Immature natural killer cell (primary cell): ENCODE results near the gene UTP4. TPM values are rescaled to one million over a fixed set of nuclear protein-coding genes. Genes with fewer than 3 reads are reported as not detected.
A peak's percentile ranks its signal among the peaks of the same experiment; 100 is the strongest.

Experiments used
- DNase-seq, 3 donors: peaks; one replicate each; pipeline ENCODE4 v3.0.0; 2022; ENCODE audit warnings: mixed read lengths in 1 of 3
- H3K27ac Mint-ChIP-seq, 6 donors: one replicate each; pipeline ENCODE4 v1.8.0; 2020; ENCODE audit warnings: mixed read lengths in 6 of 6, mild to moderate bottlenecking in 5 of 6, inconsistent platforms in 4 of 6, moderate library complexity in 3 of 6
- H3K27me3 Mint-ChIP-seq, 3 donors: one replicate each; pipeline ENCODE4 v1.8.0; 2020 to 2021; ENCODE audit warnings: low read depth in 3 of 3, mild to moderate bottlenecking in 3 of 3, mixed read lengths in 3 of 3, moderate library complexity in 3 of 3, inconsistent platforms in 1 of 3
- H3K36me3 Mint-ChIP-seq, 3 donors: one replicate each; pipeline ENCODE4 v1.8.0; 2020; ENCODE audit warnings: mixed read lengths in 3 of 3, inconsistent platforms in 2 of 3, mild to moderate bottlenecking in 2 of 3
- H3K4me1 Mint-ChIP-seq, 2 donors: one replicate each; pipeline ENCODE4 v1.8.0; 2020; ENCODE audit warnings: inconsistent platforms in 2 of 2, mild to moderate bottlenecking in 2 of 2, mixed read lengths in 2 of 2, moderate library complexity in 1 of 2
- H3K4me3 Mint-ChIP-seq, 5 donors: one replicate each; pipeline ENCODE4 v1.8.0; 2020; ENCODE audit warnings: mild to moderate bottlenecking in 5 of 5, mixed read lengths in 5 of 5, inconsistent platforms in 3 of 5, moderate library complexity in 3 of 5
- H3K9me3 Mint-ChIP-seq, 6 donors: one replicate each; pipeline ENCODE4 v1.8.0; 2020; ENCODE audit warnings: mild to moderate bottlenecking in 6 of 6, mixed read lengths in 6 of 6, inconsistent platforms in 4 of 6, moderate library complexity in 3 of 6
- polyA plus RNA-seq, 3 donors: library from polyadenylated mRNA; unstranded; fragments of 300-500 nt; fragmentation: Illumina TruSeq; gene quantifications; one replicate each; pipeline ENCODE4 v1.2.3, GENCODE V29; 2021

Gene UTP4
- polyA plus RNA-seq, 3 donors from 2014 or later, result 38.8 to 69.1 (median 50.4) TPM

DNA sequence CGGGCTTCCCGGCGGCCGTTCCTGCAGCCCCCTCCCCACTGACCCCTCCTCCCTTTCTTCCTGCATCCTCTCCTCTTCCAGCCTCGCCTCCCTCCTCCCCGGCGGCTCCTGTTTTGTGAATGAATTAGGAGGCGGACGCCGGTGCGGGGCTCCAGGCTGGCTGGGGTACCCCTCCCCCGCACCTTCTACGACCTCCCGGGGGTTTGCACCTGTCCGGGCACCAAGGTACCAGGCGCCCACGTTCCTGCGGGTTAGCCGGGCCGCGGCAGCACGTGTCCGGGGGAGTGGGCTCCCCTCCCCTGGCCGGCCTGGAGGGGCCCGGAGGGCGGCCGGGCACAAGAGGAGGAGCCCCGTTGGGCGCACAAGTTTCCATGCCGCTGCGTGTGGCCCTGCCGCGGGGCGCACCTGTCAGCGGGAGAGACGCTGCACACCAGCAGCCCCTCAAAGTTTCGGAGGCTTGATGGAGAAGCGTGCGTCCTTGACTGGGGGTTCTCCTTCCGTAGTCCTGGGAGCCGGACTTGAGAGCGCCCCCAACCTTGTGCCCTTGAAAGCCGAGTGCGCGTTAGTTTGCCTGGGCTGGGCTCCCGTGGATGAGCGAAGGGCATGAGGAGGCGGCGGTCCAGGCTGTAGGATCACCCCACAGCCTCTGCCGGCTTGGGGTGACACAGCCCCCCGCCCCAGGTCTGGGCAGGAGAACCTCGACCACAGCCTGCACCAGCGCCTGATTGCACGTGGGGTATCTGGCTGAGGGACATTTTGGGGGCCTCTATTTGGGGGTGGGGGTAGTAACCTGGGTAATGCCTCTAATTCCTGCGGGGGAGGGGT lies 25.7 kb upstream of the UTP4 start:
- H3K27ac Mint-ChIP-seq, result no peak overlapping the region
- H3K9me3 Mint-ChIP-seq, result peaks cover 0 to 3% (median 0%) of the 10 kb centered on the region in 6 donors
- no peak for DNase-seq
- H3K4me3 Mint-ChIP-seq, result peak overlapping the region; percentile 40 to 63 (median 55)
- H3K36me3 Mint-ChIP-seq, result peaks cover 4 to 16% (median 10%) of the 10 kb centered on the region in 3 donors
- H3K4me1 Mint-ChIP-seq, result peaks cover 12 to 18% of the 10 kb centered on the region in 2 donors
- peaks cover 9 to 19% (median 18%) of the 10 kb centered on the region in 3 donors for H3K27me3 Mint-ChIP-seq

DNA sequence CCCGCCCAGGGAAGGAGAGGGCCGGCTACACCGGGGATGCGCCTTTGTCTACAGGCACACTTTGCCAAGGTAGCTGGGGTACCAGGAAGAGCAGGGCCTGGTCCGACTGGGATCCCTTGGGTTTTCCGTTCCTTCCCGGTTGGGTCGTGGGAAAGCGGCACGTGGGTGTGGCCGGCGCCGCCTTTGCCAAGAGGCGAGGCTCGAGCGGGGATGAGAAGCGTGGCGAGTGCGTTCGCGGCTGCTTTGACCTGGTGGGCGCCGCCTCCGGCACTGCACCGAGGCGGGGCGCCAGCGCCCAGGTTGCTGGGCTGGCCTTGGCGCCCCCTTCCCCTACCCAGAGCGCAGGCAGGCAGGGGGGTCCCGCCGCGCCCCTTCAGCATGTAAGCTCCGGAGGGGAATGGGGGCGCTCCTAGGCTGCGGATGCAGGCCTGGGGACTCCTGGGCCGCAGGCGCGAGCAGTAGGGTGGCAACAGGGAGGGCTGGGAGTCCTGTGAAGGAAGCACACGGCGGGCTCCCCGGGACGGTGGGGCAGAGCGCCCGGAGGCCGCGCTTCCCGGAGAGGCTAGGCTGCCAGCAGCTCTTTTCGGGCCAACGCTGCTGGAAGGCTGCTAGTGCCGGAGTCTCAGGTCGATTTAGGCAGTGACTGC lies 25.0 kb upstream of the UTP4 start:
- Mint-ChIP-seq H3K36me3 (peaks cover 4 to 16% (median 10%) of the 10 kb centered on the region in 3 donors), H3K4me1 (peaks cover 12 to 18% of the 10 kb centered on the region in 2 donors), H3K27me3 (peaks cover 9 to 22% (median 16%) of the 10 kb centered on the region in 3 donors), H3K27ac (no peak overlapping the region), H3K4me3 (peak overlapping the region; percentile 45 to 63 (median 57)), H3K9me3 (peaks cover 0 to 3% (median 0%) of the 10 kb centered on the region in 6 donors)
- no peak for DNase-seq

DNA sequence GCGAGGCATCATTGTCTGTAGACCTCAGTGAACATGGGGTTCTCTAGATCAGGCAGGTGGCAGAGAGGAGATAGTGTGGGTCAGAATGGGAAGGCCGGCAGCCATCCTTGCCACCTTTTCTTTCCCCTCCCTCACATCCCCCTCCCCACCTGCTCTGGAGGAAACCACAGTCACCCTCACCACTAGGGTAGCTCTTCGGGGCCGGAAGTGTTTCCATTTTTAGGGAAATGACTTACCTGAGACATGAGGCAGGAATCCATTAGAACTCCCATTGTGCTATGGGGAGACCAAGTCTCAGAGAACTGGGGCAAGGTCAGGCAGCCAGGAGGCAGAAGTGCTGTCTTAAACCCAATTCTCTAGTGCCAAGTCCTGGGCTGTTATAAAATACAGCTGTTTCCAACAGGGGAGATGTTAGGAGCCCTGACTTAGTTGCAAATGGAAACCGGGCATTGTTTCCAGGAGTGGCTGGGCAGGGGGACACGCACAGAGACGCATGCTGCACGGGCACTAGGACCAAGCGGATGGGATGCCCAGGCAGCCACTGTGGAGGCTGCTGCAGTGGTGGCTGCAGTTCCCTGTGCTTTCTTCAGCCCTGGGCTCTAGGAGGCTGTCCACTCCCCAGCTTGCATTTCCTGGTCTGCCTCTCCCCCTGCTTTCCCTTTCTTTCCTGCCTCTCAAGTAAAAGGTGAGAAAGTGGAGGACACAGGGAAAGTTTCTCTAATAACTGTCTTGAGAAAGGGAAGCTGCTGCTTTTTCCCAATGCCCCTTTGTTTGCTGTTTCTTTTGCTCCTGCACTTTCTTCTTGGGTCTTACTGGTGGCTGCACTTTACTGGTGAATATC lies 24.2 kb upstream of the UTP4 start:
- H3K4me1 Mint-ChIP-seq, result peaks cover 12 to 18% of the 10 kb centered on the region in 2 donors
- peak overlapping the region in 4 of 5 donors; percentile 35 to 57 (median 50) for H3K4me3 Mint-ChIP-seq
- H3K27ac Mint-ChIP-seq, result no peak overlapping the region
- H3K36me3 Mint-ChIP-seq, result peaks cover 4 to 16% (median 10%) of the 10 kb centered on the region in 3 donors
- peaks cover 0 to 3% (median 0%) of the 10 kb centered on the region in 6 donors for H3K9me3 Mint-ChIP-seq
- H3K27me3 Mint-ChIP-seq, result peaks cover 7 to 22% (median 16%) of the 10 kb centered on the region in 3 donors
- no peak for DNase-seq

DNA sequence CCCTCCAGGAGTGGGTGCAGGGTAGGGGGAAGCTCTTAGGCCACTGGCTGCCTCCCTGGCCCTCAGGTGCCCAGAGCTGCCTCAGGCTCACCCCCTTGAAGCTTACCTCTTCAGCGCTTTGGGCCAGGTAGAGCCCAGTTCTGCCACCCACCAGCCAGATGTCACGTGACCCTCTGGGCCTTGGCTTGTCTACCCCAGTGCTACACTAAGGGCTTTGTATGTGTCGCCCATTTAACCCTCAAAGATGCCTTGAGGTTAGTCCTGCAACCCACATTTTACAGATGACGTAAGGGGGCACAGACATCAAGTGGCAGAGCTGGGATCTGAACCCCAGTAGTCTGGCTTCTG lies 23.6 kb upstream of the UTP4 start:
- Mint-ChIP-seq H3K27ac (no peak overlapping the region), H3K4me3 (peak overlapping the region in 1 of 5 donors; percentile 20), H3K27me3 (peaks cover 7 to 22% (median 11%) of the 10 kb centered on the region in 3 donors), H3K9me3 (peaks cover 0 to 1% (median 0%) of the 10 kb centered on the region in 6 donors), H3K4me1 (peaks cover 12 to 18% of the 10 kb centered on the region in 2 donors), H3K36me3 (peaks cover 4 to 16% (median 10%) of the 10 kb centered on the region in 3 donors)
- DNase-seq, result no peak

DNA sequence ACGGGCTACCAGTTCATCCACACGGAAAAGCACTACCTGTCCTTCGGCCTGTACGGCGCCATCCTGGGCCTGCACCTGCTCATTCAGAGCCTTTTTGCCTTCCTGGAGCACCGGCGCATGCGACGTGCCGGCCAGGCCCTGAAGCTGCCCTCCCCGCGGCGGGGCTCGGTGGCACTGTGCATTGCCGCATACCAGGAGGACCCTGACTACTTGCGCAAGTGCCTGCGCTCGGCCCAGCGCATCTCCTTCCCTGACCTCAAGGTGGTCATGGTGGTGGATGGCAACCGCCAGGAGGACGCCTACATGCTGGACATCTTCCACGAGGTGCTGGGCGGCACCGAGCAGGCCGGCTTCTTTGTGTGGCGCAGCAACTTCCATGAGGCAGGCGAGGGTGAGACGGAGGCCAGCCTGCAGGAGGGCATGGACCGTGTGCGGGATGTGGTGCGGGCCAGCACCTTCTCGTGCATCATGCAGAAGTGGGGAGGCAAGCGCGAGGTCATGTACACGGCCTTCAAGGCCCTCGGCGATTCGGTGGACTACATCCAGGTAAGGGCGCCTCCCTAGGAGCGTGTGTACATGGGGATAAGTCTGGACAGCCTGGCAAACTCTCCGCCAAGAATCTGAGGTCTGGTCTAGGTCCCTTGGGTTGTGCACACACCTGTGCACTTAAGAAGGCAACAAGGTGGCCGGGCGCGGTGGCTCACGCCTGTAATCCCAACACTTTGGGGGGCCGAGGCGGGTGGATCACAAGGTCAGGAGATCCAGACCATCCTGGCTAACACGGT lies 22.8 kb upstream of the UTP4 start:
- Mint-ChIP-seq H3K9me3 (peaks cover 0 to under 1% (median 0%) of the 10 kb centered on the region in 6 donors), H3K4me1 (peaks cover 15 to 17% of the 10 kb centered on the region in 2 donors), H3K27me3 (peaks cover 6 to 21% (median 8%) of the 10 kb centered on the region in 3 donors), H3K36me3 (peaks cover 5 to 16% (median 12%) of the 10 kb centered on the region in 3 donors), H3K4me3 (no peak overlapping the region), H3K27ac (no peak overlapping the region)
- DNase-seq, result no peak

DNA sequence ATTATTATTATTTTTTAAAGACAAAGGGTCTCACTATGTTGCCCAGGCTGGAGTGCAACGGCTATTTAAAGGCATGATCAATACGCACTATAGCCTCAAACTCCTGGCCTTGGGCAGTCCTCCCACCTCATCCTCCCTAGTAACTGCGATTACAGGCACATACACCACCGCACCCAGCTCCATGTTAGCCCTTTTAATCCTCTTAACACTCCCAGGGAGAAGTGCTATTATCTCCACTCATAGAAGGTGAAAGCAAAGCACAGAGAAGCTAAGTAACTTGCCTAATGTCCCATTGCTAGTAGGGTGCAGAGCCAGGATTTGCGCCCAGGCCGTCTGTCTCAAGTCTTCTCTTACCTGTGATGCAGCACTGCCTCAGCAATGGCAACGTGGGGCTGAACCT lies 22.0 kb upstream of the UTP4 start:
- peaks cover 13 to 16% of the 10 kb centered on the region in 2 donors for H3K4me1 Mint-ChIP-seq
- no peak for DNase-seq
- H3K4me3 Mint-ChIP-seq, result no peak overlapping the region
- peak overlapping the region in 1 of 6 donors; percentile 40 for H3K27ac Mint-ChIP-seq
- H3K36me3 Mint-ChIP-seq, result peaks cover 8 to 15% (median 14%) of the 10 kb centered on the region in 3 donors
- no peaks in the 10 kb centered on the region for H3K9me3 Mint-ChIP-seq
- peaks cover 6 to 18% (median 7%) of the 10 kb centered on the region in 3 donors for H3K27me3 Mint-ChIP-seq

DNA sequence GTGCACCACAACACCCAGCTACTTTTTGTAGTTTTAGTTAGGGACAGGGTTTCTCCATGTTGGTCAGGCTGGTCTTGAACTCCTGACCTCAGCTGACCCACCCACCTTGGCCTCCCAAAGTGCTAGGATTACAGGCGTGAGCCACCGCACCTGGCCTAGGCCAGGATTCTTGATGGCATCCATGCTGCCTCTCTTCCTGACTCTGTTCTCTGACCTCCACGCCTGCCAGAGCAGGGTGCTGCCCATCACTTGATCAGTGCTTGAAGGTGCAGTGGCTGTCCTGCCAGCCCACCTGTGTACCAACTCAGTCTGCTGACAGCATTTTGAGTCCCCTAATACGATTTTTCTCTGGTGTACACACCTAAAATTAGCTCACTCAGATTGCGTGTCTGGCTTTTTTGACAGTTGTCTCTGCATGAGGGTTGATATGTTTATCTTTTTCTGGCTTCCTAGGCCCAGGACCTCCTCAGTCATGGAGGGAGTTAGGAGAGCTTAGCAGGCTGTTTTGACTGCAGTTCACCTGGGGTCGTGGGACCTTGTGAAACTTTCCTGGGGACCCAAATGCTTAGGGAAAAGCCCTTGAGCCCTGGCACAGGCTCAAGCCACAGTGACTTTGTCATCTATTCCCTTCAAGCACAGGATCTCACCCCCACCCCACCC lies 21.1 kb upstream of the UTP4 start:
- H3K9me3 Mint-ChIP-seq, result no peaks in the 10 kb centered on the region
- peaks cover 3 to 16% (median 4%) of the 10 kb centered on the region in 3 donors for H3K27me3 Mint-ChIP-seq
- peaks cover 9 to 12% of the 10 kb centered on the region in 2 donors for H3K4me1 Mint-ChIP-seq
- H3K36me3 Mint-ChIP-seq, result peaks cover 8 to 18% (median 12%) of the 10 kb centered on the region in 3 donors
- H3K27ac Mint-ChIP-seq, result no peak overlapping the region
- DNase-seq, result no peak
- H3K4me3 Mint-ChIP-seq, result no peak overlapping the region

DNA sequence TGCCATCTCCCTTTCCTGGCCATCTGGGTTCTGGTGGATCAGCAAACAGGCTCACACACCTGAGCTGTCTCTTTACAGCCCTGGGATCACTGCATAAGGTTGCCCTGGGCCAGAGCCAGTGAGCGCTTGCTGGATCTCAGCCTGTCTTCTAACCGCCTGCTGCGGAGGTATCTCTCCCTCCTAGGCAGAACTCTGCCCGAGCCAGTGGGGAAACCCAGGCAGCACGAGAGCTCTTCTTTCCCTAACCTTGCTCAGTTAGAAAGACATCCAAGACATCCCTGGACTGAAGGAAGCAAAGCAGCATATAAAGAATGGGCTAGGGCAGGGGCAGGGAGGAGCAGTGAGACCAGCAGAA lies 20.6 kb upstream of the UTP4 start:
- peaks cover 7 to 12% of the 10 kb centered on the region in 2 donors for H3K4me1 Mint-ChIP-seq
- no peak for DNase-seq
- H3K27ac Mint-ChIP-seq, result no peak overlapping the region
- H3K27me3 Mint-ChIP-seq, result peaks cover 3 to 16% (median 4%) of the 10 kb centered on the region in 3 donors
- no peak overlapping the region for H3K4me3 Mint-ChIP-seq
- H3K36me3 Mint-ChIP-seq, result peaks cover 8 to 18% (median 12%) of the 10 kb centered on the region in 3 donors
- H3K9me3 Mint-ChIP-seq, result no peaks in the 10 kb centered on the region

DNA sequence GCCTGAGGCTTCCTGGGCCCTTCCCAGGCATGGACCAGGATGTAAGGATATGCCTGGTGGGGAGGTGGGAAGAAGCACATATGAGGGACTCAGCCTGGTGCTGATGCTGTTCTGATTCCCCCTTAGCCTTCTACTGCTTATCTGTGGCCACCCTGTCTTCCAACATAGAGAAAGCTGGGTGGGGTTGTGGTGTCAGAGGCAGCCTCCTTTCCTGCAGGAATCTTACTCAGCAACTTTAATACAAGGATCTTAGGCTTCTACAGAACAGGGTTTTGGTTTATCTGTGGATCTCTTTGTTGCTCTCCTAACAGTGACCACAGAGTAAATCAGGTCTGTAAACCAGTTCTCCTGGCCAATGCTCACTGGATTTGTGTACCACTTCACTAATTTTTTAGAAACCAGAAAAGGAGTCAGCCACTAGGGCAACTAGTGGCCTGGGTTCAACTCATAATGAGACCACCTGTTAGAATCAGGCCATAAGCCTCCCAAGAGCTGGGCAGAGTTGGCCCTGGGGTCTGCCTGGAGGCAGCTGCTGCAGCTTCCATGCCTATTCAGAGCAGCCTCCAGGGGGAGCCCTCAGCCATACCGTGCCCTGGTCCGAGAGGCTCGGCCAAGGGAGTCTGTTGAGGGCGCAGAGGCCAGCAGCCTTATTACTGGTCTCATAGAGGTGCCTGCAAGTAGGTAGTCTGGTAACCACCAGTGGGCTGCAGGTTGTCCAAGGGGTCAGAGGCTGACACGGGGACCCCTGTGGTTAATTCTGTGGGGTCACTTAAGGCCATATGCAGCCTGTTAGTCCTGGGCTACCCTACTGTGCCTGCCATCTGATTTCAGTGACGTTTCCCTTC lies 19.9 kb upstream of the UTP4 start:
- Mint-ChIP-seq H3K4me3 (no peak overlapping the region), H3K9me3 (no peaks in the 10 kb centered on the region), H3K4me1 (peaks cover 2 to 12% of the 10 kb centered on the region in 2 donors), H3K27me3 (peaks cover 0 to 13% (median 3%) of the 10 kb centered on the region in 3 donors), H3K36me3 (peaks cover 8 to 18% (median 12%) of the 10 kb centered on the region in 3 donors), H3K27ac (no peak overlapping the region)
- DNase-seq, result peak in 2 of 3 donors; percentile 13 to 22

DNA sequence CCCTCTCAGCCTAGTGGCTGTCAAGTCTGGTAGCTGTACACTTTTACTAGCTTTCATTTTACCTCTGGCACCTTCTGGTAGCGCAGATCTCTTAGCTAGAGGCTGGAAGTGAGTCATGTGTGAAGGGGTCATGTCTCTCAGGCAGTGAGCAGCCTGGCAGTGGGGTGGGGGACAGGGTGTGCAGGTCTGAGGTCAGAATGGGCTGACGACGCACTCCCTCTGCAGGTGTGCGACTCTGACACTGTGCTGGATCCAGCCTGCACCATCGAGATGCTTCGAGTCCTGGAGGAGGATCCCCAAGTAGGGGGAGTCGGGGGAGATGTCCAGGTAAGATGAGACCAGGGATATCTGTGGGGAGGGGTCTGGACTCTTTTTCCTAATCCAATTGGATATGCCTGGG lies 19.2 kb upstream of the UTP4 start:
- Mint-ChIP-seq H3K9me3 (no peaks in the 10 kb centered on the region), H3K27ac (no peak overlapping the region), H3K4me3 (no peak overlapping the region), H3K4me1 (peaks cover 0 to 8% of the 10 kb centered on the region in 2 donors), H3K27me3 (peaks cover 0 to 8% (median 3%) of the 10 kb centered on the region in 3 donors), H3K36me3 (peaks cover 12 to 25% (median 12%) of the 10 kb centered on the region in 3 donors)
- DNase-seq, result no peak

DNA sequence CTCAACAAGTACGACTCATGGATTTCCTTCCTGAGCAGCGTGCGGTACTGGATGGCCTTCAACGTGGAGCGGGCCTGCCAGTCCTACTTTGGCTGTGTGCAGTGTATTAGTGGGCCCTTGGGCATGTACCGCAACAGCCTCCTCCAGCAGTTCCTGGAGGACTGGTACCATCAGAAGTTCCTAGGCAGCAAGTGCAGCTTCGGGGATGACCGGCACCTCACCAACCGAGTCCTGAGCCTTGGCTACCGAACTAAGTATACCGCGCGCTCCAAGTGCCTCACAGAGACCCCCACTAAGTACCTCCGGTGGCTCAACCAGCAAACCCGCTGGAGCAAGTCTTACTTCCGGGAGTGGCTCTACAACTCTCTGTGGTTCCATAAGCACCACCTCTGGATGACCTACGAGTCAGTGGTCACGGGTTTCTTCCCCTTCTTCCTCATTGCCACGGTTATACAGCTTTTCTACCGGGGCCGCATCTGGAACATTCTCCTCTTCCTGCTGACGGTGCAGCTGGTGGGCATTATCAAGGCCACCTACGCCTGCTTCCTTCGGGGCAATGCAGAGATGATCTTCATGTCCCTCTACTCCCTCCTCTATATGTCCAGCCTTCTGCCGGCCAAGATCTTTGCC lies 18.0 kb upstream of the UTP4 start:
- DNase-seq, result no peak
- Mint-ChIP-seq H3K4me3 (no peak overlapping the region), H3K27ac (peak overlapping the region in 2 of 6 donors; percentile 2 to 26), H3K27me3 (peaks cover 0 to 5% (median 0%) of the 10 kb centered on the region in 3 donors), H3K9me3 (no peaks in the 10 kb centered on the region), H3K36me3 (peaks cover 9 to 23% (median 12%) of the 10 kb centered on the region in 3 donors), H3K4me1 (peaks cover 0 to 5% of the 10 kb centered on the region in 2 donors)
